ENCODE measurements around the gene FGB. TPM values are rescaled to one million over a fixed set of nuclear protein-coding genes. Genes with fewer than 3 reads are reported as not detected.

FGB gene
- total and polyA plus RNA-seq, 2 of the 13 experiments (the other 11 are each of a cell fraction or from before 2014, with no cell fraction given): 226 to 784 TPM

DNA sequence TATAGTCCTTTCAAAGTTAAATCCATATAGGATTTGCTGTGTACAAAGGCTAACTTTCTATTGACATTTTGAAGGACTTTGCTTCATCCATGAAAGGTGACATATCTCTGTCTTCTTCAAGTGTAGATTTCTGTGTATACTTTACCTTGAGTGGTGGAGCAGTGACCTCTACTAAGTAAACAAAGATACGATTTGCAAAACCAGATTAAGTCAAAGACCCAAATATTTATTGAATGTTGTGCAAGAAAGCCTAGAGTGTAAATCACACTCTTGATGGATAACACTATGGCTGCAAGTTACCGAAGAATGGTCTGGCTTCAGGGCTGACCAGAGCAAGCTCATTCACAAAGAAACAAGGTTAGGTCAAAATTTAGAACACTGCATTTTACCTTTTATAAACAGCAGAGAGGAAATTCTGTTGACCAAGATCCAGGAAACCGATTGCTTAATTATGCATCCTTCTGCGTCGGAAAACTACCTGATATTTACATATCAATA lies 55.1 kb downstream of the FGB start (continued):
- TF ChIP-seq, protein P1, sequence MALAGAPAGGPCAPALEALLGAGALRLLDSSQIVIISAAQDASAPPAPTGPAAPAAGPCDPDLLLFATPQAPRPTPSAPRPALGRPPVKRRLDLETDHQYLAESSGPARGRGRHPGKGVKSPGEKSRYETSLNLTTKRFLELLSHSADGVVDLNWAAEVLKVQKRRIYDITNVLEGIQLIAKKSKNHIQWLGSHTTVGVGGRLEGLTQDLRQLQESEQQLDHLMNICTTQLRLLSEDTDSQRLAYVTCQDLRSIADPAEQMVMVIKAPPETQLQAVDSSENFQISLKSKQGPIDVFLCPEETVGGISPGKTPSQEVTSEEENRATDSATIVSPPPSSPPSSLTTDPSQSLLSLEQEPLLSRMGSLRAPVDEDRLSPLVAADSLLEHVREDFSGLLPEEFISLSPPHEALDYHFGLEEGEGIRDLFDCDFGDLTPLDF (CRISPR knock-in tag; IDR thresholded peaks at IDR 0.05): no peak
- TF ChIP-seq, protein P2, sequence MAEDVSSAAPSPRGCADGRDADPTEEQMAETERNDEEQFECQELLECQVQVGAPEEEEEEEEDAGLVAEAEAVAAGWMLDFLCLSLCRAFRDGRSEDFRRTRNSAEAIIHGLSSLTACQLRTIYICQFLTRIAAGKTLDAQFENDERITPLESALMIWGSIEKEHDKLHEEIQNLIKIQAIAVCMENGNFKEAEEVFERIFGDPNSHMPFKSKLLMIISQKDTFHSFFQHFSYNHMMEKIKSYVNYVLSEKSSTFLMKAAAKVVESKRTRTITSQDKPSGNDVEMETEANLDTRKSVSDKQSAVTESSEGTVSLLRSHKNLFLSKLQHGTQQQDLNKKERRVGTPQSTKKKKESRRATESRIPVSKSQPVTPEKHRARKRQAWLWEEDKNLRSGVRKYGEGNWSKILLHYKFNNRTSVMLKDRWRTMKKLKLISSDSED (CRISPR knock-in tag; IDR thresholded peaks at IDR 0.05): no peak
- TF ChIP-seq, protein P3, sequence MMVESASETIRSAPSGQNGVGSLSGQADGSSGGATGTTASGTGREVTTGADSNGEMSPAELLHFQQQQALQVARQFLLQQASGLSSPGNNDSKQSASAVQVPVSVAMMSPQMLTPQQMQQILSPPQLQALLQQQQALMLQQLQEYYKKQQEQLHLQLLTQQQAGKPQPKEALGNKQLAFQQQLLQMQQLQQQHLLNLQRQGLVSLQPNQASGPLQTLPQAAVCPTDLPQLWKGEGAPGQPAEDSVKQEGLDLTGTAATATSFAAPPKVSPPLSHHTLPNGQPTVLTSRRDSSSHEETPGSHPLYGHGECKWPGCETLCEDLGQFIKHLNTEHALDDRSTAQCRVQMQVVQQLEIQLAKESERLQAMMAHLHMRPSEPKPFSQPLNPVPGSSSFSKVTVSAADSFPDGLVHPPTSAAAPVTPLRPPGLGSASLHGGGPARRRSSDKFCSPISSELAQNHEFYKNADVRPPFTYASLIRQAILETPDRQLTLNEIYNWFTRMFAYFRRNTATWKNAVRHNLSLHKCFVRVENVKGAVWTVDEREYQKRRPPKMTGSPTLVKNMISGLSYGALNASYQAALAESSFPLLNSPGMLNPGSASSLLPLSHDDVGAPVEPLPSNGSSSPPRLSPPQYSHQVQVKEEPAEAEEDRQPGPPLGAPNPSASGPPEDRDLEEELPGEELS (CRISPR knock-in tag; IDR thresholded peaks at IDR 0.05): peak; percentile 99
- TF ChIP-seq DMAP1 (CRISPR knock-in tag; IDR thresholded peaks at IDR 0.05) (peak; percentile 43; the same call in 1 of the 2 replicates), SOX5 (CRISPR knock-in tag; IDR thresholded peaks at IDR 0.05; ENCODE audit: borderline replicate concordance) (peak; percentile 98), PAWR (CRISPR knock-in tag; IDR thresholded peaks at IDR 0.05; ENCODE audit: borderline replicate concordance) (no peak), ZFP36 (IDR thresholded peaks at IDR 0.05; ENCODE audit: borderline replicate concordance, low read depth, low read length, partially characterized antibody) (peak; percentile 5), HHEX (CRISPR knock-in tag; IDR thresholded peaks at IDR 0.05) (peak; percentile 97), CC2D1A (CRISPR knock-in tag; IDR thresholded peaks at IDR 0.05) (no peak), STAG1 (CRISPR knock-in tag; IDR thresholded peaks at IDR 0.05) (no peak), ZNF232 (CRISPR knock-in tag; IDR thresholded peaks at IDR 0.05; ENCODE audit: borderline replicate concordance) (no peak)
- TF ChIP-seq, protein P4, sequence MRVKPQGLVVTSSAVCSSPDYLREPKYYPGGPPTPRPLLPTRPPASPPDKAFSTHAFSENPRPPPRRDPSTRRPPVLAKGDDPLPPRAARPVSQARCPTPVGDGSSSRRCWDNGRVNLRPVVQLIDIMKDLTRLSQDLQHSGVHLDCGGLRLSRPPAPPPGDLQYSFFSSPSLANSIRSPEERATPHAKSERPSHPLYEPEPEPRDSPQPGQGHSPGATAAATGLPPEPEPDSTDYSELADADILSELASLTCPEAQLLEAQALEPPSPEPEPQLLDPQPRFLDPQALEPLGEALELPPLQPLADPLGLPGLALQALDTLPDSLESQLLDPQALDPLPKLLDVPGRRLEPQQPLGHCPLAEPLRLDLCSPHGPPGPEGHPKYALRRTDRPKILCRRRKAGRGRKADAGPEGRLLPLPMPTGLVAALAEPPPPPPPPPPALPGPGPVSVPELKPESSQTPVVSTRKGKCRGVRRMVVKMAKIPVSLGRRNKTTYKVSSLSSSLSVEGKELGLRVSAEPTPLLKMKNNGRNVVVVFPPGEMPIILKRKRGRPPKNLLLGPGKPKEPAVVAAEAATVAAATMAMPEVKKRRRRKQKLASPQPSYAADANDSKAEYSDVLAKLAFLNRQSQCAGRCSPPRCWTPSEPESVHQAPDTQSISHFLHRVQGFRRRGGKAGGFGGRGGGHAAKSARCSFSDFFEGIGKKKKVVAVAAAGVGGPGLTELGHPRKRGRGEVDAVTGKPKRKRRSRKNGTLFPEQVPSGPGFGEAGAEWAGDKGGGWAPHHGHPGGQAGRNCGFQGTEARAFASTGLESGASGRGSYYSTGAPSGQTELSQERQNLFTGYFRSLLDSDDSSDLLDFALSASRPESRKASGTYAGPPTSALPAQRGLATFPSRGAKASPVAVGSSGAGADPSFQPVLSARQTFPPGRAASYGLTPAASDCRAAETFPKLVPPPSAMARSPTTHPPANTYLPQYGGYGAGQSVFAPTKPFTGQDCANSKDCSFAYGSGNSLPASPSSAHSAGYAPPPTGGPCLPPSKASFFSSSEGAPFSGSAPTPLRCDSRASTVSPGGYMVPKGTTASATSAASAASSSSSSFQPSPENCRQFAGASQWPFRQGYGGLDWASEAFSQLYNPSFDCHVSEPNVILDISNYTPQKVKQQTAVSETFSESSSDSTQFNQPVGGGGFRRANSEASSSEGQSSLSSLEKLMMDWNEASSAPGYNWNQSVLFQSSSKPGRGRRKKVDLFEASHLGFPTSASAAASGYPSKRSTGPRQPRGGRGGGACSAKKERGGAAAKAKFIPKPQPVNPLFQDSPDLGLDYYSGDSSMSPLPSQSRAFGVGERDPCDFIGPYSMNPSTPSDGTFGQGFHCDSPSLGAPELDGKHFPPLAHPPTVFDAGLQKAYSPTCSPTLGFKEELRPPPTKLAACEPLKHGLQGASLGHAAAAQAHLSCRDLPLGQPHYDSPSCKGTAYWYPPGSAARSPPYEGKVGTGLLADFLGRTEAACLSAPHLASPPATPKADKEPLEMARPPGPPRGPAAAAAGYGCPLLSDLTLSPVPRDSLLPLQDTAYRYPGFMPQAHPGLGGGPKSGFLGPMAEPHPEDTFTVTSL (CRISPR knock-in tag; IDR thresholded peaks at IDR 0.05; ENCODE audit: borderline replicate concordance): peak; percentile 98
- TF ChIP-seq, protein P5, sequence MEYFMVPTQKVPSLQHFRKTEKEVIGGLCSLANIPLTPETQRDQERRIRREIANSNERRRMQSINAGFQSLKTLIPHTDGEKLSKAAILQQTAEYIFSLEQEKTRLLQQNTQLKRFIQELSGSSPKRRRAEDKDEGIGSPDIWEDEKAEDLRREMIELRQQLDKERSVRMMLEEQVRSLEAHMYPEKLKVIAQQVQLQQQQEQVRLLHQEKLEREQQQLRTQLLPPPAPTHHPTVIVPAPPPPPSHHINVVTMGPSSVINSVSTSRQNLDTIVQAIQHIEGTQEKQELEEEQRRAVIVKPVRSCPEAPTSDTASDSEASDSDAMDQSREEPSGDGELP (IDR thresholded peaks at IDR 0.05; ENCODE audit: borderline replicate concordance, low read depth): peak; percentile 73; the same call in 1 of the 2 replicates
- TF ChIP-seq, protein P6, sequence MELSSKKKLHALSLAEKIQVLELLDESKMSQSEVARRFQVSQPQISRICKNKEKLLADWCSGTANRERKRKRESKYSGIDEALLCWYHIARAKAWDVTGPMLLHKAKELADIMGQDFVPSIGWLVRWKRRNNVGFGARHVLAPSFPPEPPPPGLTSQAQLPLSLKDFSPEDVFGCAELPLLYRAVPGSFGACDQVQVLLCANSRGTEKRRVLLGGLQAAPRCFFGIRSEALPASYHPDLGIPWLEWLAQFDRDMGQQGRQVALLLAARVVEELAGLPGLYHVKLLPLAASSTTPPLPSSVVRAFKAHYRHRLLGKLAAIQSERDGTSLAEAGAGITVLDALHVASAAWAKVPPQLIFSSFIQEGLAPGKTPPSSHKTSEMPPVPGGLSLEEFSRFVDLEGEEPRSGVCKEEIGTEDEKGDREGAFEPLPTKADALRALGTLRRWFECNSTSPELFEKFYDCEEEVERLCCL (CRISPR knock-in tag; IDR thresholded peaks at IDR 0.05; ENCODE audit: borderline replicate concordance): no peak; the same call in 1 of the 2 replicates
- TF ChIP-seq, protein P7, sequence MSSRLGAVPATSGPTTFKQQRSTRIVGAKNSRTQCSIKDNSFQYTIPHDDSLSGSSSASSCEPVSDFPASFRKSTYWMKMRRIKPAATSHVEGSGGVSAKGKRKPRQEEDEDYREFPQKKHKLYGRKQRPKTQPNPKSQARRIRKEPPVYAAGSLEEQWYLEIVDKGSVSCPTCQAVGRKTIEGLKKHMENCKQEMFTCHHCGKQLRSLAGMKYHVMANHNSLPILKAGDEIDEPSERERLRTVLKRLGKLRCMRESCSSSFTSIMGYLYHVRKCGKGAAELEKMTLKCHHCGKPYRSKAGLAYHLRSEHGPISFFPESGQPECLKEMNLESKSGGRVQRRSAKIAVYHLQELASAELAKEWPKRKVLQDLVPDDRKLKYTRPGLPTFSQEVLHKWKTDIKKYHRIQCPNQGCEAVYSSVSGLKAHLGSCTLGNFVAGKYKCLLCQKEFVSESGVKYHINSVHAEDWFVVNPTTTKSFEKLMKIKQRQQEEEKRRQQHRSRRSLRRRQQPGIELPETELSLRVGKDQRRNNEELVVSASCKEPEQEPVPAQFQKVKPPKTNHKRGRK (CRISPR knock-in tag; IDR thresholded peaks at IDR 0.05): no peak
